ENCODE results near the gene CALML4.

GRCh38 chr15:68195336-68196112, 9.6 kb downstream of the CALML4 start:
- TF ChIP-seq, protein P1, sequence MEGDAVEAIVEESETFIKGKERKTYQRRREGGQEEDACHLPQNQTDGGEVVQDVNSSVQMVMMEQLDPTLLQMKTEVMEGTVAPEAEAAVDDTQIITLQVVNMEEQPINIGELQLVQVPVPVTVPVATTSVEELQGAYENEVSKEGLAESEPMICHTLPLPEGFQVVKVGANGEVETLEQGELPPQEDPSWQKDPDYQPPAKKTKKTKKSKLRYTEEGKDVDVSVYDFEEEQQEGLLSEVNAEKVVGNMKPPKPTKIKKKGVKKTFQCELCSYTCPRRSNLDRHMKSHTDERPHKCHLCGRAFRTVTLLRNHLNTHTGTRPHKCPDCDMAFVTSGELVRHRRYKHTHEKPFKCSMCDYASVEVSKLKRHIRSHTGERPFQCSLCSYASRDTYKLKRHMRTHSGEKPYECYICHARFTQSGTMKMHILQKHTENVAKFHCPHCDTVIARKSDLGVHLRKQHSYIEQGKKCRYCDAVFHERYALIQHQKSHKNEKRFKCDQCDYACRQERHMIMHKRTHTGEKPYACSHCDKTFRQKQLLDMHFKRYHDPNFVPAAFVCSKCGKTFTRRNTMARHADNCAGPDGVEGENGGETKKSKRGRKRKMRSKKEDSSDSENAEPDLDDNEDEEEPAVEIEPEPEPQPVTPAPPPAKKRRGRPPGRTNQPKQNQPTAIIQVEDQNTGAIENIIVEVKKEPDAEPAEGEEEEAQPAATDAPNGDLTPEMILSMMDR (IDR thresholded peaks at IDR 0.05; ENCODE audit: poor library complexity), result no peak
- no peak for TF ChIP-seq EZH2 (IDR thresholded peaks at IDR 0.05; ENCODE audit: borderline replicate concordance)
